ENCODE results near the gene NUTM1.

GRCh38 chr15:34324933-34325332 is 18.2 kb upstream of the NUTM1 start:
- no peak for TF ChIP-seq CTCF (IDR thresholded peaks at IDR 0.05)
- no peak for TF ChIP-seq POLR2A (IDR thresholded peaks at IDR 0.05)
- no peak for TF ChIP-seq POLR2AphosphoS5 (IDR thresholded peaks at IDR 0.05)
- no peak for TF ChIP-seq EP300 (IDR thresholded peaks at IDR 0.05)
